ENCODE results near the gene SAT2.

DNA sequence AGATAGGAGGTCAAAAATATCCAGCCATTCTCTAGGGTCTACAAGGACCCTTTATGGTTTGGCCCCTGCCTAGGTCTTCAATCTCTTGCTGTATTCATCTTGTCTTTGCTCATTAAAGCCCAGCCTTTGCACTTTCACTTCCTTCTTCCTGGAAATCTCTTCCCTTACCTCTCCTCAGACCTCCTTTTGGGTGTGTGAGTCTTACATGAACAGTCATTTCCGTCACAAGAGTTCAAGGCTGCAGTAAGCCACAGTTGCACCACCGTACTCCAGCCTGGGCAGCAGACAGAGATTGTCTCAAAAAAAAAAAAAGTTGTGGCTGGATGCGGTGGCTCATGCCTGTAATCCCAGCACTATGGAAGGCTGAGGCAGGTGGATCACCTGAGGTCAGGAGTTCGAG is 17.2 kb upstream of the SAT2 start:
- TF ChIP-seq, protein P1, sequence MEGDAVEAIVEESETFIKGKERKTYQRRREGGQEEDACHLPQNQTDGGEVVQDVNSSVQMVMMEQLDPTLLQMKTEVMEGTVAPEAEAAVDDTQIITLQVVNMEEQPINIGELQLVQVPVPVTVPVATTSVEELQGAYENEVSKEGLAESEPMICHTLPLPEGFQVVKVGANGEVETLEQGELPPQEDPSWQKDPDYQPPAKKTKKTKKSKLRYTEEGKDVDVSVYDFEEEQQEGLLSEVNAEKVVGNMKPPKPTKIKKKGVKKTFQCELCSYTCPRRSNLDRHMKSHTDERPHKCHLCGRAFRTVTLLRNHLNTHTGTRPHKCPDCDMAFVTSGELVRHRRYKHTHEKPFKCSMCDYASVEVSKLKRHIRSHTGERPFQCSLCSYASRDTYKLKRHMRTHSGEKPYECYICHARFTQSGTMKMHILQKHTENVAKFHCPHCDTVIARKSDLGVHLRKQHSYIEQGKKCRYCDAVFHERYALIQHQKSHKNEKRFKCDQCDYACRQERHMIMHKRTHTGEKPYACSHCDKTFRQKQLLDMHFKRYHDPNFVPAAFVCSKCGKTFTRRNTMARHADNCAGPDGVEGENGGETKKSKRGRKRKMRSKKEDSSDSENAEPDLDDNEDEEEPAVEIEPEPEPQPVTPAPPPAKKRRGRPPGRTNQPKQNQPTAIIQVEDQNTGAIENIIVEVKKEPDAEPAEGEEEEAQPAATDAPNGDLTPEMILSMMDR (IDR thresholded peaks at IDR 0.05; ENCODE audit: low read depth, low read length), result no peak
- no peak for TF ChIP-seq EZH2phosphoT487 (IDR thresholded peaks at IDR 0.05; ENCODE audit: low read depth)

All from OCI-LY3 (cell line).